Mucosa of descending colon (tissue), 3 donors: Measurements from ENCODE around the gene GALNT13. TPM values are rescaled to one million over a fixed set of nuclear protein-coding genes. Genes with fewer than 3 reads are reported as not detected.

ENCODE experiments used
- ATAC-seq: fragments of 200-7000 bp; cut with Tn5 transposase; one replicate; pipeline ENCODE4 v1.9.1; 2020; ENCODE audit warnings: mild to moderate bottlenecking, moderate library complexity
- DNase-seq, 3 donors: peaks; one replicate each; pipeline ENCODE4 v3.0.0-alpha.2; 2020
- H3K36me3 ChIP-seq: fragments of 200-600 bp; one replicate; pipeline ENCODE4 v1.8.0; 2021; ENCODE audit warnings: low read depth, mild to moderate bottlenecking
- H3K4me1 ChIP-seq: fragments of 200-600 bp; one replicate; pipeline ENCODE4 v1.8.0; 2021; ENCODE audit warnings: low read depth, mild to moderate bottlenecking
- H3K4me3 ChIP-seq: fragments of 200-600 bp; one replicate; pipeline ENCODE4 v1.8.0; 2021; ENCODE audit warnings: mild to moderate bottlenecking
- H3K9me3 ChIP-seq: fragments of 200-600 bp; one replicate; pipeline ENCODE4 v1.8.0; 2021; ENCODE audit warnings: mild to moderate bottlenecking
- CTCF ChIP-seq: fragments of 200-600 bp; IDR thresholded peaks from one replicate; pipeline ENCODE4 v1.8.0; 2022; ENCODE audit warnings: antibody characterized with exemption, mild to moderate bottlenecking
- intact Hi-C, 2 donors: fragments of 100-400 bp; cut with DNase I in 1 of 2; cut with micrococcal nuclease in 1 of 2; formaldehyde crosslinking; loops; one replicate each; pipeline versions ENCODE4 v1.11.0 to v1.11.1; 2022; cut with DNase I, micrococcal nuclease
- total RNA-seq, 3 donors: library from RNA; stranded (reverse); fragmentation: NEBNext Ultra II Directional in 2 of 3; extraction: Animal tissue kit (Norgen Biotek cat#: 25700) in 2 of 3; gene quantifications; one replicate each; pipeline versions ENCODE4 v1.2.1 to v1.2.4, GENCODE V29; 2021 to 2023
- donor health status: DM: no; HTN: no; CAD: no; lungs with moderate emphysema.
- donor health status: DM: no; HTN: no; CAD: no.
- donor health status: DM: no; HTN: yes; CAD: no.

GALNT13 gene
- total RNA-seq, 3 donors from 2014 or later, result 0.23 to 1.5 (median 1.0) TPM

GRCh38 chr2:154425994-154426393 lies 554.3 kb downstream of the GALNT13 start:
- Histone ChIP-seq H3K36me3 (no peaks in the 10 kb centered on the region), H3K9me3 (no peaks in the 10 kb centered on the region), H3K4me1 (no peaks in the 10 kb centered on the region), H3K4me3 (no peak overlapping the region)
- ATAC-seq, result no peak
- no peak for TF ChIP-seq CTCF
- intact Hi-C loops, result no loop called here
- no peak for DNase-seq

GRCh38 chr2:154427453-154427852 lies 555.7 kb downstream of the GALNT13 start:
- no peak overlapping the region for H3K4me3 ChIP-seq
- no peak for TF ChIP-seq CTCF
- intact Hi-C loops, result no loop called here
- DNase-seq (no peak), ATAC-seq (no peak)
- H3K4me1 ChIP-seq, result no peaks in the 10 kb centered on the region
- no peaks in the 10 kb centered on the region for H3K36me3 ChIP-seq
- no peaks in the 10 kb centered on the region for H3K9me3 ChIP-seq

GRCh38 chr2:154428022-154428421 lies 556.3 kb downstream of the GALNT13 start:
- no peaks in the 10 kb centered on the region for H3K9me3 ChIP-seq
- no peak overlapping the region for H3K4me3 ChIP-seq
- H3K36me3 ChIP-seq, result no peaks in the 10 kb centered on the region
- intact Hi-C loops, result no loop called here
- ATAC-seq, result no peak
- no peak for TF ChIP-seq CTCF
- no peaks in the 10 kb centered on the region for H3K4me1 ChIP-seq
- no peak for DNase-seq

GRCh38 chr2:154433010-154433409 lies 561.3 kb downstream of the GALNT13 start:
- no peak for TF ChIP-seq CTCF

GRCh38 chr2:154437104-154437503 lies 565.4 kb downstream of the GALNT13 start:
- Histone ChIP-seq H3K9me3 (no peaks in the 10 kb centered on the region), H3K4me3 (no peak overlapping the region), H3K36me3 (no peaks in the 10 kb centered on the region), H3K4me1 (no peaks in the 10 kb centered on the region)
- no peak for TF ChIP-seq CTCF
- DNase-seq (no peak), ATAC-seq (no peak)
- intact Hi-C loops, result no loop called here

More at GRCh38 chr2:154433010-154433409, 561.3 kb downstream of the GALNT13 start:
- intact Hi-C loops, result no loop called here
- no peak overlapping the region for H3K4me3 ChIP-seq
- DNase-seq (no peak), ATAC-seq (no peak)
- H3K4me1 ChIP-seq, result no peaks in the 10 kb centered on the region
- H3K36me3 ChIP-seq, result no peaks in the 10 kb centered on the region
- H3K9me3 ChIP-seq, result no peaks in the 10 kb centered on the region

- DNase-seq (no peak), ATAC-seq (no peak)
- no peak overlapping the region for H3K4me3 ChIP-seq
- intact Hi-C loops, result no loop called here
- no peak for TF ChIP-seq CTCF
- H3K4me1 ChIP-seq, result no peaks in the 10 kb centered on the region
- no peaks in the 10 kb centered on the region for H3K36me3 ChIP-seq
- H3K9me3 ChIP-seq, result no peaks in the 10 kb centered on the region
Observed at GRCh38 chr2:154439156-154439555, 567.4 kb downstream of the GALNT13 start.
